ENCODE data around the gene CNTNAP2. TPM values are rescaled to one million over a fixed set of nuclear protein-coding genes. Genes with fewer than 3 reads are reported as not detected.

Gene CNTNAP2
- total and polyA plus RNA-seq, 9 of the 15 experiments (the other 6 are each of a cell fraction or from before 2014, with no cell fraction given): 0.04 to 0.62 (median 0.09) TPM; not detected in 4

- TF ChIP-seq E2F8 (IDR thresholded peaks at IDR 0.05; ENCODE audit: low read depth, partially characterized antibody) (no peak), FOSL1 (tag; conservative IDR thresholded peaks at IDR 0.05) (no peak), IRF2 (CRISPR knock-in tag; IDR thresholded peaks at IDR 0.05) (no peak), TCF7L2 (IDR thresholded peaks at IDR 0.05; ENCODE audit: low read depth, low read length) (no peak)
Measured at GRCh38 chr7:147742301-147742700, 1625.7 kb downstream of the CNTNAP2 start (continued).

GRCh38 chr7:147756300-147756699 lies 1639.7 kb downstream of the CNTNAP2 start:
- intact Hi-C loops (cut with micrococcal nuclease) (no loop called here), in situ Hi-C loops (cut with MboI) (no loop called here)
- H3K4me1 ChIP-seq (replicated peaks in 1 of 2; ENCODE audit: control insufficient read depth in 2 of 2, insufficient read depth in 2 of 2, low read length in 2 of 2): no peaks in the 10 kb centered on the region
- no peak overlapping the region for H3K4me2 ChIP-seq (ENCODE audit: insufficient read depth, low read length)
- no peak overlapping the region for H3K4me3 ChIP-seq
- no peaks in the 10 kb centered on the region for H3K27me3 ChIP-seq (ENCODE audit: control insufficient read depth in 2 of 2, insufficient read depth in 2 of 2, low read length in 2 of 2)
- 0% methylated on average over 1 of the region's 1 CpG for WGBS (ENCODE audit: insufficient coverage, low coverage, missing lambda C conversion rate)
- H3K9ac ChIP-seq (ENCODE audit: insufficient read depth in 1 of 2, low read depth in 2 of 2, low read length in 2 of 2): no peak overlapping the region
- no peak overlapping the region for H2AFZ ChIP-seq (ENCODE audit: low read depth, low read length)
- H3K9me3 ChIP-seq (replicated peaks; ENCODE audit: control insufficient read depth, insufficient read depth, low read depth, low read length): no peaks in the 10 kb centered on the region
- ATAC-seq: no peak
- POLR2A ChIA-PET: no interaction called here
- no peaks in the 10 kb centered on the region for H3K36me3 ChIP-seq (ENCODE audit: control insufficient read depth, insufficient read depth, low read length)
- no peaks in the 10 kb centered on the region for H3K9me1 ChIP-seq (ENCODE audit: control insufficient read depth, insufficient read depth, low read length)
- H3K27ac ChIP-seq (ENCODE audit: extremely low read depth, low read depth, low read length): no peak overlapping the region
- TF ChIP-seq KAT8 (IDR thresholded peaks at IDR 0.05; ENCODE audit: low read depth) (no peak), MAFG (tag; conservative IDR thresholded peaks at IDR 0.05) (no peak), ZBTB1 (CRISPR knock-in tag; IDR thresholded peaks at IDR 0.05; ENCODE audit: borderline replicate concordance, low read depth) (no peak)
- FAIRE-seq: no peak
- no peak for DNase-seq (ENCODE audit: extremely low read depth in 1 of 4, low spot score in 3 of 4)
- no TSS peak for BruUV-seq (replicated peaks)
- CTCF ChIA-PET (ENCODE audit: low intra/inter-chr PET ratio): no interaction called here
- H3K79me2 ChIP-seq (ENCODE audit: control insufficient read depth, insufficient read depth, low read length): no peaks in the 10 kb centered on the region
- no peaks in the 10 kb centered on the region for H4K20me1 ChIP-seq (replicated peaks; ENCODE audit: control insufficient read depth, insufficient read depth, low read length)
